Measurements from ENCODE around the gene SMTNL2.

Gene SMTNL2

GRCh38 chr17:4549781-4550533, 34.4 kb upstream of the SMTNL2 start:
- Histone ChIP-seq H3K27ac (ENCODE audit: low read depth, low read length) (no peak overlapping the region), H3K9me2 (replicated peaks; ENCODE audit: control insufficient read depth, low read length) (no peaks in the 10 kb centered on the region), H3K9me3 (ENCODE audit: control insufficient read depth, insufficient read depth, low read length) (no peaks in the 10 kb centered on the region), H3K79me2 (ENCODE audit: control insufficient read depth, low read length) (peaks cover 50% of the 10 kb centered on the region), H3K27me3 (ENCODE audit: control insufficient read depth, low read length) (no peaks in the 10 kb centered on the region), H3K4me2 (ENCODE audit: low read length) (no peak overlapping the region), H3F3A (ENCODE audit: control insufficient read depth, insufficient read depth) (no peaks in the 10 kb centered on the region), H4K20me1 (ENCODE audit: control insufficient read depth, insufficient read depth, low read depth, low read length) (no peaks in the 10 kb centered on the region), H3K4me3 (ENCODE audit: low read length) (no peak overlapping the region), H3K36me3 (ENCODE audit: control insufficient read depth, low read length) (peaks cover 100% of the 10 kb centered on the region), H3K4me1 (ENCODE audit: control insufficient read depth, low read length) (peaks cover 10% of the 10 kb centered on the region)
- TF ChIP-seq CTCF (IDR thresholded peaks at IDR 0.05; ENCODE audit: low read depth, low read length, poor library complexity, severe bottlenecking) (no peak), EZH2phosphoT487 (IDR thresholded peaks at IDR 0.05; ENCODE audit: borderline replicate concordance, low read length) (no peak)

GRCh38 chr17:4550534-4551039, 33.7 kb upstream of the SMTNL2 start:
- Histone ChIP-seq H3K79me2 (ENCODE audit: control insufficient read depth, low read length) (peaks cover 56% of the 10 kb centered on the region), H3K4me2 (ENCODE audit: low read length) (no peak overlapping the region), H3K36me3 (ENCODE audit: control insufficient read depth, low read length) (peaks cover 95% of the 10 kb centered on the region), H3K4me3 (ENCODE audit: low read length) (no peak overlapping the region), H3K9me2 (replicated peaks; ENCODE audit: control insufficient read depth, low read length) (no peaks in the 10 kb centered on the region), H3K9me3 (ENCODE audit: control insufficient read depth, insufficient read depth, low read length) (no peaks in the 10 kb centered on the region), H4K20me1 (ENCODE audit: control insufficient read depth, insufficient read depth, low read depth, low read length) (no peaks in the 10 kb centered on the region), H3K27ac (ENCODE audit: low read depth, low read length) (no peak overlapping the region), H3K27me3 (ENCODE audit: control insufficient read depth, low read length) (no peaks in the 10 kb centered on the region), H3K4me1 (ENCODE audit: control insufficient read depth, low read length) (peaks cover 11% of the 10 kb centered on the region), H3F3A (ENCODE audit: control insufficient read depth, insufficient read depth) (no peaks in the 10 kb centered on the region)
- TF ChIP-seq EZH2phosphoT487 (IDR thresholded peaks at IDR 0.05; ENCODE audit: borderline replicate concordance, low read length) (no peak), CTCF (IDR thresholded peaks at IDR 0.05; ENCODE audit: low read depth, low read length, poor library complexity, severe bottlenecking) (no peak)

GRCh38 chr17:4551141-4551540, 33.2 kb upstream of the SMTNL2 start:
- no peaks in the 10 kb centered on the region for H3F3A ChIP-seq (ENCODE audit: control insufficient read depth, insufficient read depth)
- H3K4me2 ChIP-seq (ENCODE audit: low read length): no peak overlapping the region
- no peak overlapping the region for H3K27ac ChIP-seq (ENCODE audit: low read depth, low read length)
- H3K9me2 ChIP-seq (replicated peaks; ENCODE audit: control insufficient read depth, low read length): no peaks in the 10 kb centered on the region
- H3K4me3 ChIP-seq (ENCODE audit: low read length): no peak overlapping the region
- H3K9me3 ChIP-seq (ENCODE audit: control insufficient read depth, insufficient read depth, low read length): no peaks in the 10 kb centered on the region
- peaks cover 59% of the 10 kb centered on the region for H3K79me2 ChIP-seq (ENCODE audit: control insufficient read depth, low read length)
- no peaks in the 10 kb centered on the region for H4K20me1 ChIP-seq (ENCODE audit: control insufficient read depth, insufficient read depth, low read depth, low read length)
- no peaks in the 10 kb centered on the region for H3K27me3 ChIP-seq (ENCODE audit: control insufficient read depth, low read length)
- peak; percentile 40 for TF ChIP-seq CTCF (IDR thresholded peaks at IDR 0.05; ENCODE audit: low read depth, low read length, poor library complexity, severe bottlenecking)
- no peak for TF ChIP-seq EZH2phosphoT487 (IDR thresholded peaks at IDR 0.05; ENCODE audit: borderline replicate concordance, low read length)
- peaks cover 17% of the 10 kb centered on the region for H3K4me1 ChIP-seq (ENCODE audit: control insufficient read depth, low read length)
- peaks cover 90% of the 10 kb centered on the region for H3K36me3 ChIP-seq (ENCODE audit: control insufficient read depth, low read length)

Data from DOHH2 (cell line).